Activated T-cell treated with anti-CD3 and anti-CD28 coated beads for 1 hour (primary cell): ENCODE data around the gene PEX6.

Experiments
- DNase-seq: peaks from one replicate; pipeline ENCODE4 v3.0.0-alpha.2; 2020; ENCODE audit warnings: low read depth

Gene PEX6

DNA sequence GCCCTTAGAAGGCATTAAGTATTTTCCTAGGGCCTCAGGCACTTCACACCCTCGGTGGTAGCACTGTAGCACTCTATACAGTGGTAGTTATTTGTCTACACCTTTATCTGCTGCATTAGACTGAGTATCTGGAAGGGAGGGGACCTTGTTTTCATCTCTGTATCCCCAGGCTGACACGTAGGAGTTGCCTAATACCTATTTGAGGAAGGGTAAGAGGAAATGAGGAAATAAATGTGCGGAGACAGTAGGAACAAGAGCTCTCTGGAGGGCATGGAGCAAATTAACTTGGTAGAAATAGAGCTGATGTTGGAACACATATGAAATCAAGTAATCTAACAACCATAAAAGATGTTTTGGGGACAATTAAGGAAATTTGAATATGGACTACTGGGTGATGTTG is 45.8 kb downstream of the PEX6 start:
- no peak for DNase-seq

DNA sequence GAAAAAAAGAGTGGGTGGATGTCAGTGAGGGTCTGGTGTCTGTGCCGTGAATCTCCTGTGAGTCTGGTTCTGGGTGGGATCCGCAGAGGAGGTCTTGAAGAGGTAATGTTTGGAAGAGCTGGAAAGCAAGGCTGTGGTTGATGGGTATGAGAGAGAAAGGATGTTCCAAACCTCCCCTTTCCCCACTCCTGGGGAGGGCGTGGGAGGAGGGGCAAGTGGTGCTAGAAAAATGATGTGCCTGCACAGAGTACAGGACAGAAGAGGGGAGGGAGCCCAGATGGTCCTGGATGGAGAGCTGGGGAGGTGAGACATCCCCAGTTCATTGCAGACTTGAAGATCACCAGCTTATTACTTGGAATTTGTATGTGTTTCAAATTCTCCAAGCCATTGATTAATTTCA is 46.6 kb downstream of the PEX6 start:
- no peak for DNase-seq

DNA sequence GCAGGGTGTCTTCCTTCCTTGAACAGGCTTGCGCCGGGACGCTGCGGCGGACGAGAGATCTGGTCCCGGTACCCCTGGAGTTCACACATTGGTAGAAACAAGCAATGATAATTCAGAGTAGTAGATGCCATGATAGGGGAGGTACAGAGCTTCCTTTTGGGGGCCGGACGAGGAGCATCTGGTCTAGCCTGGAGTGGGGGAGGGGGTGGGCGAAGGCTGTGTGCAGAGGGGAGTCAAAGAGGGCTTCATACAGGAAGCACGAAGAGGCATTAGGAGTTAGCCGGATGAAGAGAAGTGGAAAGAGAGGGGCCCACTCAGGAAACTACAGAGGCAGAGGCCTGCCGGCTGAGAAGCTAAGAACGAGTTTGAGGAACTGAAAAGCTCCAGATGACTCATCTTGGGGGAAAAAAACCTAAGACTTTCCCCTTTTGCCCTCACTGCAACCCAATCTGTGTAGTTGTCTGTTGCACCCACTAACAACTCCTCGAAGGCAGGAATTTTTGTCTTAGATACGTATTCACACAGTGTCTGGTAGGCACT is 49.1 kb downstream of the PEX6 start:
- peak; percentile 29 for DNase-seq

DNA sequence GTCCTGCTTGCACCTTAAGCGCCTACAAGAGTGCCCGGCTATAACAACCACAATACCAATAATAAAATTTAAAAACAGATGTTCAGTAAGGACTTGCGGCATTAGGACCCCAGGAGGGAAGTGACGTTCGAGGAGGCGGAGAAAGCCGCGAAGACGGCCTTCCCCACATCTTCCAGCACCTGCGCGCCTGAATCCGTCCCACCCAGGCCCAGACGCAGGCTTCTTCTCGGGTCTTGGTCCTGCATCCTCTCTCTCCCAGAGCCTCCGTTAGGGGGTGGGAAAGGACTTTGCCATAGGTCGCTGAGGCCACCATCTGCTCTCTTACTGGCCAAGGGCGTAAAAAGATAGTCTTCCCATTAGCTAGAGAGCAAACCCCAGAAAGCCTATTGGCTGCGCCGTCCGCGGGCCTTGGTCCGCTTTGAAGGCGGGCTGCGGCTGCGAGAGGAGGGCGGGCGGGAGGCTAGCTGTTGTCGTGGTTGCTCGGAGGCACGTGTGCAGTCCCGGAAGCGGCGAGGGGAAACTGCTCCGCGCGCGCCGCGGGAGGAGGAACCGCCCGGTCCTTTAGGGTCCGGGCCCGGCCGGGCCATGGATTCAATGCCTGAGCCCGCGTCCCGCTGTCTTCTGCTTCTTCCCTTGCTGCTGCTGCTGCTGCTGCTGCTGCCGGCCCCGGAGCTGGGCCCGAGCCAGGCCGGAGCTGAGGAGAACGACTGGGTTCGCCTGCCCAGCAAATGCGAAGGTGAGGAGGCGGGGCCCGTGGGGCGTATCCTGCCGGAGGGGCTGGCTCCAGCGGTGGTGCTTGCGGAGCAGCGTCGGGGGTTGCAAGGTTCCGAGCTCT is 49.8 kb downstream of the PEX6 start, which contains the start of gene CNPY3:
Gene CNPY3 (plus strand): TSS at position 495 of the 835 bp plus-strand sequence. CDS start 91 bp downstream, at position 586.
- DNase-seq = peak; percentile 85

DNA sequence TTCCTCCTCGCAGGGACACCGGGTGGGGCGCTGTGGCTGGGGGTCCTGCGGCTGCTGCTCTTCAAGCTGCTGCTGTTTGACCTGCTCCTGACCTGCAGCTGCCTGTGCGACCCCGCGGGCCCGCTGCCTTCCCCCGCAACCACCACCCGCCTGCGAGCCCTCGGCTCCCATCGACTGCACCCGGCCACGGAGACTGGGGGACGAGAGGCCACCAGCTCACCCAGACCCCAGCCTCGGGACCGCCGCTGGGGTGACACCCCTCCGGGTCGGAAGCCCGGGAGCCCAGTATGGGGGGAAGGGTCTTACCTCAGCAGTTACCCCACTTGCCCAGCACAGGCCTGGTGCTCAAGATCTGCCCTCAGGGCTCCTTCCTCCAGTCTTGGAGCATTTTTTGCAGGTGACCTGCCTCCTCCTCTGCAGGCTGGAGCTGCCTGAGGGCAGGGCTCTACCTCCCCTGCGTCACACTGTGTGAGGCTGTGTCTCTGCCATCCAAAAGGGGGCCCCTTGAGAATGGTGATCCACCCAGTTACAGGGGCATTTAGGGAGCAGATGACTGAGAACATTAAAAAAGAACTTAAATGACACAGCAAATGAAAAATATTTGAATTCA is 53.6 kb downstream of the PEX6 start:
- DNase-seq = no peak

DNA sequence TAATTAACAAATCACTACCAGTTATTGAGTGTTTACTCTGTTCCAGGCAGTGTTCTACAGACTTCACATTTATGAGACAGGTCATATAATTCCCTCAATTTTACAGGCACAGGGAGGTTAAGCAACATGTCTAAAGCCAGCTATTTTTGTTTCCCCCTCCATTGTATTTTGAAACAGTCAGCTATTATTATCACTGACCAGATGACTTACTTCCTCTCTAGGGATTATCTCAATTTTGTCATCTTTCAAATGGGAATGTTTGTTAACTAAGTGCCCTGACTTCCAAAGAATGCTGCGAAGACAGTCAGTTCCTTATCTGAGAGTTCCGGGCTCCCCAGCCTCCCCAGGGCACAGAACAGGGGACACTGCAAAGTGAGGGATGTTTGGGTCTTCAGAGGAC is 55.3 kb downstream of the PEX6 start:
- DNase-seq = no peak

DNA sequence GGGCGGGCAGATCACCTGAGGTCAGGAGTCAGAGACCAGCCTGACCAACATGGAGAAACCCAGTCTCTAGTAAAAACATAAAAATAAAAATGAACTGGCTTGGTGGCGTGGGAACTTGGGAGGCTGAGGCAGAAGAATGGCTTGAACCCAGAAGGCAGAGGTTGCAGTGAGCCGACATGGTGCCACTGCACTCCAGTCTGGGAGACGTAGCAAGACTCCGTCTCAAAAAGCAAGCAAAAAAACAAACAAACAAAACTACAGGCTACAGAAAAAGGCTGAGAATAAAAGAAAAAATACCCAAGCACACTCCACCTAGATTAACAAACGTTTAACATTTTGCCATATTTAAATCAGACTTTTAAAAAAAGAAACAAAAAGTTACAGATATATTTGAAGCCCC is 57.2 kb downstream of the PEX6 start:
- no peak for DNase-seq

DNA sequence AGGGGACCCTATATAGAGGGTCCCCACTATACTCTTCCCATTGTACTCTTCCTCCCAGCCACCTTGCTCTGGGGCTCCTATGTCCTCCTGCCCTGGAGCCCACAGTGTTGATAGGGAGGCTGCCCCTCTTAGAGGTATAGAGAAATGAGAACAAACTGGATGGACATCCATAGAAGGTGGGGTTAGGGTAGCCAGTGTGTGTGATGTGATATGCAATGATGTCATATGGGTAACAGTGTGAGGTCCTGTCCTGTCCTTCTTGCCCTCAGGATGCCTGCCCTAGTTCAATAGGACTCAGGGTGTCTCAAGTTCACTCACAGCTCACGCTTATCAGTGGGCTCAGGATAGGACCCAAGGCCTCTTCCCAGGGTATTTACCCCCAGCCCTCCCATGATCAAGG is 62.7 kb downstream of the PEX6 start:
- no peak for DNase-seq

DNA sequence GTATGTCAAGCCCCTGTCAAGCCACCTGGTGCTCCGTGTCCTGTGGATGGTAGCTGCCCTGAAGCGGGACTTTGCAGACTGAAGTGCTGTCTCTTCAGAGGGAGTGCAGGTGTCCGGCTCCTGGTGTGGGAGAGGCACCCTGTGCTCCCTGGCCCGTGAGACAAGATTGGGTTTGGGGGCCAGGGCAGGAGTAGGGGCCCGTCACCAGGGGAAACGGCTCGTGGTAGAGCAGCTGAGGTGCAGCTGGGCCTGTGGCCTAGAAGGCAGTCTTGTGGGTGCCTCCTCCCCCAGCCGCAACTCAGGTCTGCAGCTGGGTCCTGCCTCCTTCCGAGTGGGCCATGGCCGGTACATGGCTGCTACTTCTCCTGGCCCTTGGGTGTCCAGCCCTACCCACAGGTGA is 63.2 kb downstream of the PEX6 start, which contains the start of gene PTCRA:
Gene PTCRA (plus strand): TSS at position 322 of the 400 bp plus-strand sequence. CDS start 17 bp downstream, at position 339.
- DNase-seq = no peak

DNA sequence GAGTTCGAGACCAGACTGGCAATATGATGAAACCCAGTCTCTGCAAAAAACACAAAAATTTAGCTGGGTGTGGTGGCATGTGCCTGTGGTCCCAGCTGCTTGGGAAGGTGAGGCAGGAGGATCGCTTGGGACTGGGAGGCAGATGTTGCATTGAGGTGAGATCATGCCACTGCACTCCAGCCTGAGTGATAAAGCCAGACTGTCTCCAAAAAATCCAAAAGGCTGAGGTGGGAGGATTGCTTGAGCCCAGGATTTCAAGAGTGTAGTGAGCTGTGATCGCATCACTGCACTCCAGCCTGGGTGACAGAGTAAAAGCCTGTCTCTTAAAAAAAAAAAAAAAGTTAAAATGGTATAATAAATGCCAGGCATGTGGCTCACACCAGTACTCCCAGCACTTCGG is 64.4 kb downstream of the PEX6 start:
- DNase-seq = no peak
